Mesendoderm (in vitro differentiated cells): ENCODE data around the gene ACP2.
A peak's percentile ranks its signal among the peaks of the same experiment; 100 is the strongest.

ENCODE experiments used
- DNase-seq: peaks from one replicate; pipeline ENCODE4 v3.0.0; 2013
- H2AK5ac ChIP-seq: 2 replicates; pipeline ENCODE4 v1.6.1; 2013; ENCODE audit warnings: low read length, inconsistent platforms
- H2BK120ac ChIP-seq: 2 replicates; pipeline ENCODE4 v1.6.1; 2013; ENCODE audit warnings: low read depth, mild to moderate bottlenecking, low read length, moderate library complexity, mixed read lengths
- H2BK15ac ChIP-seq: replicated peaks from 2 replicates; pipeline ENCODE4 v1.6.1; 2013; ENCODE audit warnings: low read depth, mild to moderate bottlenecking, moderate library complexity
- H2BK5ac ChIP-seq: 2 replicates; pipeline ENCODE4 v1.6.1; 2013; ENCODE audit warnings: low read length, inconsistent platforms
- H3K18ac ChIP-seq: 2 replicates; pipeline ENCODE4 v1.6.1; 2013; ENCODE audit warnings: mild to moderate bottlenecking, low read length, mixed read lengths
- H3K23ac ChIP-seq: one replicate; pipeline ENCODE4 v1.6.1; 2013; ENCODE audit warnings: low read length
- H3K27ac ChIP-seq: 2 replicates; pipeline ENCODE4 v1.5.1; 2013; ENCODE audit warnings: low read depth, mild to moderate bottlenecking, inconsistent platforms, low read length, moderate library complexity
- H3K27me3 ChIP-seq: 2 replicates; pipeline ENCODE4 v1.6.1; 2013; ENCODE audit warnings: low read length, control low read depth, mild to moderate bottlenecking, inconsistent platforms; ENCODE audit not compliant: insufficient read depth, poor library complexity
- H3K36me3 ChIP-seq: 2 replicates; pipeline ENCODE4 v1.6.1; 2013; ENCODE audit warnings: low read length, inconsistent platforms; ENCODE audit not compliant: control insufficient read depth, insufficient read depth
- H3K4ac ChIP-seq: one replicate; pipeline ENCODE4 v1.6.1; 2013; ENCODE audit warnings: low read depth, mild to moderate bottlenecking, low read length, moderate library complexity
- H3K4me1 ChIP-seq: 2 replicates; pipeline ENCODE4 v1.6.1; 2013; ENCODE audit warnings: low read depth, low read length, inconsistent platforms; ENCODE audit not compliant: control insufficient read depth
- H3K4me2 ChIP-seq: 2 replicates; pipeline ENCODE4 v1.6.1; 2013; ENCODE audit warnings: low read length
- H3K4me3 ChIP-seq: 2 replicates; pipeline ENCODE4 v1.5.1; 2013; ENCODE audit warnings: mild to moderate bottlenecking, low read length
- H3K56ac ChIP-seq: one replicate; pipeline ENCODE4 v1.6.1; 2013; ENCODE audit warnings: low read length
- H3K79me1 ChIP-seq: 2 replicates; pipeline ENCODE4 v1.6.1; 2013; ENCODE audit warnings: low read length, inconsistent platforms
- H3K79me2 ChIP-seq: 2 replicates; pipeline ENCODE4 v1.6.1; 2013; ENCODE audit warnings: mild to moderate bottlenecking, low read length; ENCODE audit not compliant: control insufficient read depth, insufficient read depth
- H3K9ac ChIP-seq: 2 replicates; pipeline ENCODE4 v1.6.1; 2013; ENCODE audit warnings: low read length, inconsistent platforms
- H4K5ac ChIP-seq: one replicate; pipeline ENCODE4 v1.6.1; 2013; ENCODE audit warnings: low read length
- H4K8ac ChIP-seq: one replicate; pipeline ENCODE4 v1.6.1; 2013; ENCODE audit warnings: low read depth, mild to moderate bottlenecking, control low read depth, low read length, moderate library complexity
- WGBS: extraction: QIAGEN DNeasy Blood & Tissue Kit; methylation state at CpG from one replicate; pipeline ENCODE4 v1.1.7; 2013; ENCODE audit warnings: low lambda C conversion rate, missing lambda C conversion rate; ENCODE audit not compliant: insufficient coverage; ENCODE audit errors: extremely low coverage; 5-methylcytosine and 5-hydroxymethylcytosine counted together

The ACP2 gene

GRCh38 chr11:47239852-47240251 is 8.8 kb downstream of the ACP2 start:
- no peaks in the 10 kb centered on the region for H3K79me1 ChIP-seq
- no peak overlapping the region for H3K9ac ChIP-seq
- H3K79me2 ChIP-seq, result no peaks in the 10 kb centered on the region
- no peak for DNase-seq
- H3K23ac ChIP-seq, result no peak overlapping the region
- H3K56ac ChIP-seq, result no peak overlapping the region
- no peak overlapping the region for H3K4me2 ChIP-seq
- no peak overlapping the region for H3K18ac ChIP-seq
- H3K27ac ChIP-seq, result no peak overlapping the region
- no peak overlapping the region for H2BK5ac ChIP-seq
- no peak overlapping the region for H4K5ac ChIP-seq
- H3K4me3 ChIP-seq, result no peak overlapping the region
- H3K4me1 ChIP-seq, result no peaks in the 10 kb centered on the region
- no peak overlapping the region for H3K4ac ChIP-seq
- H2BK120ac ChIP-seq, result no peak overlapping the region
- H3K27me3 ChIP-seq, result no peaks in the 10 kb centered on the region
- H3K36me3 ChIP-seq, result peaks cover 9% of the 10 kb centered on the region
- no peak overlapping the region for H2BK15ac ChIP-seq
- no peak overlapping the region for H4K8ac ChIP-seq
- no peak overlapping the region for H2AK5ac ChIP-seq
- no CpG with 5 or more reads among the region's 10 CpGs for WGBS

- H3K18ac ChIP-seq, result no peak overlapping the region
- no peak overlapping the region for H3K4me3 ChIP-seq
- no peak overlapping the region for H2BK5ac ChIP-seq
- H3K27ac ChIP-seq, result no peak overlapping the region
- H2BK120ac ChIP-seq, result no peak overlapping the region
- no peaks in the 10 kb centered on the region for H3K27me3 ChIP-seq
- H3K4ac ChIP-seq, result no peak overlapping the region
- H3K23ac ChIP-seq, result no peak overlapping the region
- no peak overlapping the region for H3K4me2 ChIP-seq
- WGBS, result no CpG with 5 or more reads among the region's 5 CpGs
- no peak overlapping the region for H2BK15ac ChIP-seq
- no peaks in the 10 kb centered on the region for H3K4me1 ChIP-seq
- no peak overlapping the region for H4K8ac ChIP-seq
- H3K79me2 ChIP-seq, result no peaks in the 10 kb centered on the region
- H2AK5ac ChIP-seq, result no peak overlapping the region
- no peak for DNase-seq
- H4K5ac ChIP-seq, result no peak overlapping the region
- no peaks in the 10 kb centered on the region for H3K79me1 ChIP-seq
- H3K56ac ChIP-seq, result no peak overlapping the region
- peaks cover 9% of the 10 kb centered on the region for H3K36me3 ChIP-seq
- H3K9ac ChIP-seq, result no peak overlapping the region
These were observed 12.1 kb downstream of the ACP2 start for GRCh38 chr11:47236482-47236881.

- H4K8ac ChIP-seq, result no peak overlapping the region
- H2BK120ac ChIP-seq, result no peak overlapping the region
- no peak overlapping the region for H3K9ac ChIP-seq
- no peak overlapping the region for H3K27ac ChIP-seq
- no peak for DNase-seq
- no peak overlapping the region for H3K18ac ChIP-seq
- no peak overlapping the region for H2BK15ac ChIP-seq
- H3K23ac ChIP-seq, result no peak overlapping the region
- H3K4me2 ChIP-seq, result no peak overlapping the region
- no peak overlapping the region for H2BK5ac ChIP-seq
- no peak overlapping the region for H3K56ac ChIP-seq
- H3K79me1 ChIP-seq, result no peaks in the 10 kb centered on the region
- H3K27me3 ChIP-seq, result no peaks in the 10 kb centered on the region
- H3K4me3 ChIP-seq, result no peak overlapping the region
- WGBS, result no CpG with 5 or more reads among the region's 12 CpGs
- H3K4me1 ChIP-seq, result no peaks in the 10 kb centered on the region
- H2AK5ac ChIP-seq, result no peak overlapping the region
- H3K79me2 ChIP-seq, result no peaks in the 10 kb centered on the region
- H4K5ac ChIP-seq, result no peak overlapping the region
- H3K4ac ChIP-seq, result no peak overlapping the region
- peaks cover 8% of the 10 kb centered on the region for H3K36me3 ChIP-seq
These were observed 13.5 kb downstream of the ACP2 start for GRCh38 chr11:47235163-47235562.

GRCh38 chr11:47234669-47235100 is 13.9 kb downstream of the ACP2 start:
- no peaks in the 10 kb centered on the region for H3K4me1 ChIP-seq
- no peak overlapping the region for H3K9ac ChIP-seq
- no peak overlapping the region for H2BK5ac ChIP-seq
- no CpG with 5 or more reads among the region's 12 CpGs for WGBS
- H3K27ac ChIP-seq, result no peak overlapping the region
- no peak overlapping the region for H4K8ac ChIP-seq
- H3K23ac ChIP-seq, result no peak overlapping the region
- no peak overlapping the region for H3K56ac ChIP-seq
- H2AK5ac ChIP-seq, result no peak overlapping the region
- no peak overlapping the region for H2BK15ac ChIP-seq
- no peaks in the 10 kb centered on the region for H3K79me2 ChIP-seq
- H3K18ac ChIP-seq, result no peak overlapping the region
- no peaks in the 10 kb centered on the region for H3K27me3 ChIP-seq
- no peaks in the 10 kb centered on the region for H3K79me1 ChIP-seq
- H3K4me2 ChIP-seq, result no peak overlapping the region
- no peak for DNase-seq
- no peak overlapping the region for H4K5ac ChIP-seq
- no peak overlapping the region for H2BK120ac ChIP-seq
- H3K36me3 ChIP-seq, result peaks cover 5% of the 10 kb centered on the region
- no peak overlapping the region for H3K4ac ChIP-seq
- no peak overlapping the region for H3K4me3 ChIP-seq

GRCh38 chr11:47233989-47234668 is 14.5 kb downstream of the ACP2 start:
- no peak overlapping the region for H3K27ac ChIP-seq
- no peak overlapping the region for H2BK5ac ChIP-seq
- peaks cover 2% of the 10 kb centered on the region for H3K36me3 ChIP-seq
- no peaks in the 10 kb centered on the region for H3K27me3 ChIP-seq
- H3K9ac ChIP-seq, result no peak overlapping the region
- H3K4me2 ChIP-seq, result no peak overlapping the region
- no peak overlapping the region for H4K5ac ChIP-seq
- no peaks in the 10 kb centered on the region for H3K4me1 ChIP-seq
- H3K56ac ChIP-seq, result no peak overlapping the region
- H2BK120ac ChIP-seq, result no peak overlapping the region
- peak; percentile 75 for DNase-seq
- H2BK15ac ChIP-seq, result no peak overlapping the region
- no peak overlapping the region for H3K18ac ChIP-seq
- H3K79me1 ChIP-seq, result no peaks in the 10 kb centered on the region
- H4K8ac ChIP-seq, result no peak overlapping the region
- no peak overlapping the region for H3K23ac ChIP-seq
- no peak overlapping the region for H3K4ac ChIP-seq
- H3K79me2 ChIP-seq, result no peaks in the 10 kb centered on the region
- no peak overlapping the region for H3K4me3 ChIP-seq
- WGBS, result no CpG with 5 or more reads among the region's 11 CpGs
- no peak overlapping the region for H2AK5ac ChIP-seq

- no peaks in the 10 kb centered on the region for H3K4me1 ChIP-seq
- H3K27ac ChIP-seq, result no peak overlapping the region
- H3K4ac ChIP-seq, result no peak overlapping the region
- H2BK5ac ChIP-seq, result no peak overlapping the region
- H3K18ac ChIP-seq, result no peak overlapping the region
- no peaks in the 10 kb centered on the region for H3K27me3 ChIP-seq
- no CpG with 5 or more reads among the region's 4 CpGs for WGBS
- H4K8ac ChIP-seq, result no peak overlapping the region
- no peak overlapping the region for H3K56ac ChIP-seq
- no peak overlapping the region for H2BK120ac ChIP-seq
- no peak overlapping the region for H4K5ac ChIP-seq
- no peaks in the 10 kb centered on the region for H3K79me1 ChIP-seq
- no peak overlapping the region for H3K23ac ChIP-seq
- DNase-seq, result no peak
- H3K79me2 ChIP-seq, result no peaks in the 10 kb centered on the region
- no peaks in the 10 kb centered on the region for H3K36me3 ChIP-seq
- no peak overlapping the region for H2AK5ac ChIP-seq
- H3K4me2 ChIP-seq, result no peak overlapping the region
- H3K9ac ChIP-seq, result no peak overlapping the region
- no peak overlapping the region for H2BK15ac ChIP-seq
- no peak overlapping the region for H3K4me3 ChIP-seq
These were observed 15.6 kb downstream of the ACP2 start for GRCh38 chr11:47233051-47233450.
